WTC11 (cell line): ENCODE data around the gene ZC3H12A. TPM values are rescaled to one million over a fixed set of nuclear protein-coding genes. Genes with fewer than 3 reads are reported as not detected.

Experiments
- ATAC-seq: fragments of 200-7000 bp; cut with Tn5 transposase; 2 replicates; pipeline ENCODE4 v1.10.0; 2021; ENCODE audit warnings: mild to moderate bottlenecking, moderate library complexity
- CTCF ChIA-PET: fragments of 300-600 bp; sonication (Branson Sonifier 250); formaldehyde crosslinking; loops from one replicate; lab custom pipeline; 2021; ENCODE audit warnings: antibody characterized with exemption; lab: Charles Lee
- POLR2A ChIA-PET: fragments of 350-600 bp; sonication (Branson Sonifier 250); formaldehyde crosslinking; loops from one replicate; lab custom pipeline; 2021; ENCODE audit warnings: antibody characterized with exemption; lab: Charles Lee
- DNase-seq: peaks from one replicate; pipeline ENCODE4 v3.0.0; 2021; ENCODE audit warnings: low spot score
- H3K27ac Mint-ChIP-seq: 2 replicates; pipeline ENCODE4 v1.8.0; 2021; ENCODE audit warnings: mixed read lengths
- H3K27me3 Mint-ChIP-seq: 2 replicates; pipeline ENCODE4 v1.8.0; 2021; ENCODE audit warnings: low read depth, mild to moderate bottlenecking, moderate library complexity, mixed read lengths
- H3K36me3 Mint-ChIP-seq: 2 replicates; pipeline ENCODE4 v1.8.0; 2021; ENCODE audit warnings: mixed read lengths
- H3K4me1 Mint-ChIP-seq: 2 replicates; pipeline ENCODE4 v1.8.0; 2022; ENCODE audit warnings: mixed read lengths
- H3K4me3 Mint-ChIP-seq: 2 replicates; pipeline ENCODE4 v1.8.0; 2021; ENCODE audit warnings: mild to moderate bottlenecking, moderate library complexity, mixed read lengths
- H3K9me3 Mint-ChIP-seq: 2 replicates; pipeline ENCODE4 v1.8.0; 2021; ENCODE audit warnings: mixed read lengths
- ATF1 ChIP-seq: sonication (generic); formaldehyde crosslinking; IDR thresholded peaks from 2 replicates; pipeline ENCODE4 v1.8.1; 2023; ENCODE audit warnings: mild to moderate bottlenecking, moderate library complexity, missing genetic modification reagents
- CREM ChIP-seq: sonication (generic); formaldehyde crosslinking; IDR thresholded peaks from 2 replicates; pipeline ENCODE4 v1.8.1; 2022; ENCODE audit warnings: mild to moderate bottlenecking, missing genetic modification reagents, moderate library complexity
- CTCF ChIP-seq: fragments of 200-600 bp; IDR thresholded peaks from 2 replicates; pipeline ENCODE4 v1.8.0; 2022; ENCODE audit warnings: antibody characterized with exemption
- ELF4 ChIP-seq: sonication (generic); formaldehyde crosslinking; IDR thresholded peaks from 2 replicates; pipeline ENCODE4 v1.8.1; 2022; ENCODE audit warnings: low read depth, mild to moderate bottlenecking, moderate library complexity, missing genetic modification reagents
- FOXK1 ChIP-seq: sonication (generic); formaldehyde crosslinking; IDR thresholded peaks from 2 replicates; pipeline ENCODE4 v1.8.0; 2022; ENCODE audit warnings: mild to moderate bottlenecking, moderate library complexity, missing genetic modification reagents
- GTF2I ChIP-seq: fragments of 250-450 bp; sonication (Bioruptor Pico); conservative IDR thresholded peaks from 2 replicates; pipeline ENCODE4 v1.4.0; 2021; ENCODE audit warnings: mild to moderate bottlenecking
- HMGA2 ChIP-seq: fragments of 250-450 bp; sonication (Bioruptor Pico); IDR thresholded peaks from 2 replicates; pipeline ENCODE4 v1.4.0; 2021; ENCODE audit warnings: mild to moderate bottlenecking, moderate library complexity
- IRF2 ChIP-seq: sonication (generic); formaldehyde crosslinking; IDR thresholded peaks from 2 replicates; pipeline ENCODE4 v1.8.0; 2022; ENCODE audit warnings: low read depth, missing genetic modification reagents, borderline replicate concordance
- KAT7 ChIP-seq: sonication (generic); formaldehyde crosslinking; IDR thresholded peaks from 2 replicates; pipeline ENCODE4 v1.8.1; 2023; ENCODE audit warnings: missing genetic modification reagents, mild to moderate bottlenecking, borderline replicate concordance
- NFE2L1 ChIP-seq: sonication (generic); formaldehyde crosslinking; IDR thresholded peaks from 2 replicates; pipeline ENCODE4 v1.8.1; 2023; ENCODE audit warnings: missing genetic modification reagents
- NFYB ChIP-seq: sonication (generic); formaldehyde crosslinking; conservative IDR thresholded peaks from 2 replicates; pipeline ENCODE4 v1.8.0; 2022; ENCODE audit warnings: low read depth, missing genetic modification reagents
- OVOL2 ChIP-seq: fragments of 250-450 bp; sonication (Bioruptor Pico); IDR thresholded peaks from 2 replicates; pipeline ENCODE4 v1.9.0; 2021; ENCODE audit warnings: mild to moderate bottlenecking, borderline replicate concordance
- SMAD4 ChIP-seq: sonication (generic); formaldehyde crosslinking; IDR thresholded peaks from 2 replicates; pipeline ENCODE4 v1.8.0; 2022; ENCODE audit warnings: mild to moderate bottlenecking, missing genetic modification reagents
- SP1 ChIP-seq: sonication (generic); formaldehyde crosslinking; conservative IDR thresholded peaks from 2 replicates; pipeline ENCODE4 v1.8.1; 2022; ENCODE audit warnings: missing genetic modification reagents
- TEAD1 ChIP-seq: sonication (generic); formaldehyde crosslinking; IDR thresholded peaks from 2 replicates; pipeline ENCODE4 v1.8.0; 2022; ENCODE audit warnings: mild to moderate bottlenecking, missing genetic modification reagents
- TEAD4 ChIP-seq: sonication (generic); formaldehyde crosslinking; IDR thresholded peaks from 2 replicates; pipeline ENCODE4 v1.8.0; 2022; ENCODE audit warnings: mild to moderate bottlenecking, missing genetic modification reagents
- TP53 ChIP-seq: sonication (generic); formaldehyde crosslinking; IDR thresholded peaks from 2 replicates; pipeline ENCODE4 v1.8.1; 2023; ENCODE audit warnings: mild to moderate bottlenecking, missing genetic modification reagents
- ZNF219 ChIP-seq: sonication (generic); formaldehyde crosslinking; IDR thresholded peaks from 2 replicates; pipeline ENCODE4 v1.8.0; 2023; ENCODE audit warnings: missing genetic modification reagents, mild to moderate bottlenecking, borderline replicate concordance
- ZNF671 ChIP-seq: fragments of 250-450 bp; sonication (Bioruptor Pico); IDR thresholded peaks from 2 replicates; pipeline ENCODE4 v1.8.0; 2021; ENCODE audit warnings: mild to moderate bottlenecking
- total RNA-seq: library from RNA; stranded (reverse); gene quantifications from 3 replicates; pipeline ENCODE4 v1.2.3, GENCODE V29; 2021
- TF ChIP-seq, protein P1 (sequence below): sonication (generic); formaldehyde crosslinking; conservative IDR thresholded peaks from 2 replicates; pipeline ENCODE4 v1.8.1; 2023; ENCODE audit warnings: mild to moderate bottlenecking, low read depth, missing genetic modification reagents, moderate library complexity
- TF ChIP-seq, protein P2 (sequence below): sonication (generic); formaldehyde crosslinking; conservative IDR thresholded peaks from 2 replicates; pipeline ENCODE4 v1.8.1; 2022; ENCODE audit warnings: mild to moderate bottlenecking, missing genetic modification reagents
- TF ChIP-seq, protein P3 (sequence below): sonication (generic); formaldehyde crosslinking; IDR thresholded peaks from 2 replicates; pipeline ENCODE4 v1.8.0; 2022; ENCODE audit warnings: mild to moderate bottlenecking, missing genetic modification reagents
- TF ChIP-seq, protein P4 (sequence below): sonication (generic); formaldehyde crosslinking; IDR thresholded peaks from 2 replicates; pipeline ENCODE4 v1.8.0; 2023; ENCODE audit warnings: missing genetic modification reagents, mild to moderate bottlenecking, borderline replicate concordance
- TF ChIP-seq, protein P5 (sequence below): sonication (generic); formaldehyde crosslinking; IDR thresholded peaks from 2 replicates; pipeline ENCODE4 v1.8.0; 2022; ENCODE audit warnings: mild to moderate bottlenecking, missing genetic modification reagents

ZC3H12A gene
- total RNA-seq, 1 experiment from 2014 or later: 10.9 TPM

GRCh38 chr1:37442644-37443043 is 31.7 kb upstream of the ZC3H12A start (continued):
- TF ChIP-seq, protein P1, sequence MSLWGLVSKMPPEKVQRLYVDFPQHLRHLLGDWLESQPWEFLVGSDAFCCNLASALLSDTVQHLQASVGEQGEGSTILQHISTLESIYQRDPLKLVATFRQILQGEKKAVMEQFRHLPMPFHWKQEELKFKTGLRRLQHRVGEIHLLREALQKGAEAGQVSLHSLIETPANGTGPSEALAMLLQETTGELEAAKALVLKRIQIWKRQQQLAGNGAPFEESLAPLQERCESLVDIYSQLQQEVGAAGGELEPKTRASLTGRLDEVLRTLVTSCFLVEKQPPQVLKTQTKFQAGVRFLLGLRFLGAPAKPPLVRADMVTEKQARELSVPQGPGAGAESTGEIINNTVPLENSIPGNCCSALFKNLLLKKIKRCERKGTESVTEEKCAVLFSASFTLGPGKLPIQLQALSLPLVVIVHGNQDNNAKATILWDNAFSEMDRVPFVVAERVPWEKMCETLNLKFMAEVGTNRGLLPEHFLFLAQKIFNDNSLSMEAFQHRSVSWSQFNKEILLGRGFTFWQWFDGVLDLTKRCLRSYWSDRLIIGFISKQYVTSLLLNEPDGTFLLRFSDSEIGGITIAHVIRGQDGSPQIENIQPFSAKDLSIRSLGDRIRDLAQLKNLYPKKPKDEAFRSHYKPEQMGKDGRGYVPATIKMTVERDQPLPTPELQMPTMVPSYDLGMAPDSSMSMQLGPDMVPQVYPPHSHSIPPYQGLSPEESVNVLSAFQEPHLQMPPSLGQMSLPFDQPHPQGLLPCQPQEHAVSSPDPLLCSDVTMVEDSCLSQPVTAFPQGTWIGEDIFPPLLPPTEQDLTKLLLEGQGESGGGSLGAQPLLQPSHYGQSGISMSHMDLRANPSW (CRISPR knock-in tag): no peak
- TF ChIP-seq OVOL2 (CRISPR knock-in tag) (no peak), HMGA2 (no peak)

DNA sequence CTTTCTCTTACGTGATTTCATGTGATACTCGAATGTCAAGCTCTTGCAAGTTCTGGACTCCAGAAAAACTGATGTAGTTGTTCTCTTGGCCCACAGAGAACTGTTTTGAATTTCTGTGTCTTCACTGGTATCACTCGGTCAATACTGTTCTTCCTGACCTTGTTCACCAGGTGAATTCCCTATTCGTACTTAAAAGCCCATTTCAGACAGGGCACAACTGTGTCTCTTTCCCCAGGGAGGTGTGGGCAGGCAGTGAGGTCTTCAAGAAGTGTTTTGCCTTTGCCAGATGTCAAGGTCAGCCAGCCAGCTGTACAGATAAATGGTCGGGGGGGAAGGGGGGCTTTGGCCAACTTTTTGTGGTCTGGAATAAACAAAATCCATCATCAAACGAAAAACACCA is 27.5 kb upstream of the ZC3H12A start:
- no peak for ATAC-seq

DNA sequence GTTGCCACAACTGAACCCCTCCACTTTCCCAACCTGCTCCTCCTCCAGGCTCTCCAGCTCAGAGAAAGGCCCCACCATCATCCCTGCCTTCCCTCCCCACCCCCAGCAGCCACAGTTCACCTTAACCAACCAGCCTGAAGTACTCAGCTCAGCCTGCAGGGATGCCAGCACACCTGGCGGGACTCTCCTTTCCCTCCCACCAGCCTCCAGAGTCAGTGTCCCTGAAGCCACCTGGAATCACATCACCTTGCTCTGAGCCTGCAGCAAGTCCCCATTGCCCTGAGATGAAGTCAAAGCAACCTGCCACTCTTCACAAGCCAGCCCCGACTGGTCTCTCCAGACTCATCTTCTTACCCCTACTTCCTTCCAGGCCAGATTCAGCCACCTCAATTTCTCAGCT is 26.2 kb upstream of the ZC3H12A start:
- peaks cover 14% of the 10 kb centered on the region for H3K27me3 Mint-ChIP-seq
- DNase-seq: no peak
- no peak for TF ChIP-seq NFE2L1 (CRISPR knock-in tag)
- TF ChIP-seq TEAD4 (CRISPR knock-in tag): no peak
- no peak for TF ChIP-seq SMAD4 (CRISPR knock-in tag)
- no peak for TF ChIP-seq ELF4
- TF ChIP-seq, protein P2, sequence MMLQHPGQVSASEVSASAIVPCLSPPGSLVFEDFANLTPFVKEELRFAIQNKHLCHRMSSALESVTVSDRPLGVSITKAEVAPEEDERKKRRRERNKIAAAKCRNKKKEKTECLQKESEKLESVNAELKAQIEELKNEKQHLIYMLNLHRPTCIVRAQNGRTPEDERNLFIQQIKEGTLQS (CRISPR knock-in tag): no peak
- TF ChIP-seq, protein P3, sequence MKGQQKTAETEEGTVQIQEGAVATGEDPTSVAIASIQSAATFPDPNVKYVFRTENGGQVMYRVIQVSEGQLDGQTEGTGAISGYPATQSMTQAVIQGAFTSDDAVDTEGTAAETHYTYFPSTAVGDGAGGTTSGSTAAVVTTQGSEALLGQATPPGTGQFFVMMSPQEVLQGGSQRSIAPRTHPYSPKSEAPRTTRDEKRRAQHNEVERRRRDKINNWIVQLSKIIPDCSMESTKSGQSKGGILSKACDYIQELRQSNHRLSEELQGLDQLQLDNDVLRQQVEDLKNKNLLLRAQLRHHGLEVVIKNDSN (CRISPR knock-in tag): no peak
- TF ChIP-seq TEAD1 (CRISPR knock-in tag): no peak
- no peak for TF ChIP-seq IRF2 (CRISPR knock-in tag)
- TF ChIP-seq ZNF219 (CRISPR knock-in tag): no peak
- TF ChIP-seq TP53 (CRISPR knock-in tag): no peak
- no peak for TF ChIP-seq ATF1 (CRISPR knock-in tag)
- TF ChIP-seq SP1 (CRISPR knock-in tag): no peak
- TF ChIP-seq ZNF671 (CRISPR knock-in tag): no peak
- no peak for TF ChIP-seq FOXK1
- TF ChIP-seq, protein P4, sequence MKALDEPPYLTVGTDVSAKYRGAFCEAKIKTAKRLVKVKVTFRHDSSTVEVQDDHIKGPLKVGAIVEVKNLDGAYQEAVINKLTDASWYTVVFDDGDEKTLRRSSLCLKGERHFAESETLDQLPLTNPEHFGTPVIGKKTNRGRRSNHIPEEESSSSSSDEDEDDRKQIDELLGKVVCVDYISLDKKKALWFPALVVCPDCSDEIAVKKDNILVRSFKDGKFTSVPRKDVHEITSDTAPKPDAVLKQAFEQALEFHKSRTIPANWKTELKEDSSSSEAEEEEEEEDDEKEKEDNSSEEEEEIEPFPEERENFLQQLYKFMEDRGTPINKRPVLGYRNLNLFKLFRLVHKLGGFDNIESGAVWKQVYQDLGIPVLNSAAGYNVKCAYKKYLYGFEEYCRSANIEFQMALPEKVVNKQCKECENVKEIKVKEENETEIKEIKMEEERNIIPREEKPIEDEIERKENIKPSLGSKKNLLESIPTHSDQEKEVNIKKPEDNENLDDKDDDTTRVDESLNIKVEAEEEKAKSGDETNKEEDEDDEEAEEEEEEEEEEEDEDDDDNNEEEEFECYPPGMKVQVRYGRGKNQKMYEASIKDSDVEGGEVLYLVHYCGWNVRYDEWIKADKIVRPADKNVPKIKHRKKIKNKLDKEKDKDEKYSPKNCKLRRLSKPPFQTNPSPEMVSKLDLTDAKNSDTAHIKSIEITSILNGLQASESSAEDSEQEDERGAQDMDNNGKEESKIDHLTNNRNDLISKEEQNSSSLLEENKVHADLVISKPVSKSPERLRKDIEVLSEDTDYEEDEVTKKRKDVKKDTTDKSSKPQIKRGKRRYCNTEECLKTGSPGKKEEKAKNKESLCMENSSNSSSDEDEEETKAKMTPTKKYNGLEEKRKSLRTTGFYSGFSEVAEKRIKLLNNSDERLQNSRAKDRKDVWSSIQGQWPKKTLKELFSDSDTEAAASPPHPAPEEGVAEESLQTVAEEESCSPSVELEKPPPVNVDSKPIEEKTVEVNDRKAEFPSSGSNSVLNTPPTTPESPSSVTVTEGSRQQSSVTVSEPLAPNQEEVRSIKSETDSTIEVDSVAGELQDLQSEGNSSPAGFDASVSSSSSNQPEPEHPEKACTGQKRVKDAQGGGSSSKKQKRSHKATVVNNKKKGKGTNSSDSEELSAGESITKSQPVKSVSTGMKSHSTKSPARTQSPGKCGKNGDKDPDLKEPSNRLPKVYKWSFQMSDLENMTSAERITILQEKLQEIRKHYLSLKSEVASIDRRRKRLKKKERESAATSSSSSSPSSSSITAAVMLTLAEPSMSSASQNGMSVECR (CRISPR knock-in tag): no peak
- no peak for TF ChIP-seq OVOL2 (CRISPR knock-in tag)

More for the DNA sequence above, 27.5 kb upstream of the ZC3H12A start:
- Mint-ChIP-seq H3K27me3 (peaks cover 28% of the 10 kb centered on the region), H3K4me3 (no peak overlapping the region), H3K36me3 (no peaks in the 10 kb centered on the region), H3K4me1 (peaks cover 44% of the 10 kb centered on the region), H3K27ac (no peak overlapping the region), H3K9me3 (no peaks in the 10 kb centered on the region)
- CTCF ChIA-PET: interaction anchor here (1.1 to 1.7 kb wide), 2 partner anchors 41 to 62 kb away, joined by 3 to 4 read pairs; no protein-coding TSS in a partner anchor
- POLR2A ChIA-PET: no interaction called here
- TF ChIP-seq SMAD4 (CRISPR knock-in tag) (no peak), GTF2I (CRISPR knock-in tag) (no peak), HMGA2 (no peak), CREM (no peak), CTCF (no peak), KAT7 (CRISPR knock-in tag) (no peak), NFYB (CRISPR knock-in tag) (no peak)
- TF ChIP-seq, protein P5, sequence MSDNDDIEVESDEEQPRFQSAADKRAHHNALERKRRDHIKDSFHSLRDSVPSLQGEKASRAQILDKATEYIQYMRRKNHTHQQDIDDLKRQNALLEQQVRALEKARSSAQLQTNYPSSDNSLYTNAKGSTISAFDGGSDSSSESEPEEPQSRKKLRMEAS: no peak
- no peak for DNase-seq

More for the DNA sequence above, 26.2 kb upstream of the ZC3H12A start:
- peak; percentile 51 for ATAC-seq
- H3K9me3 Mint-ChIP-seq: no peaks in the 10 kb centered on the region
- no peaks in the 10 kb centered on the region for H3K36me3 Mint-ChIP-seq
- H3K4me3 Mint-ChIP-seq: no peak overlapping the region
- POLR2A ChIA-PET: interaction anchor here (0.6 kb wide), 1 partner anchor 1013 kb away, joined by 3 read pairs; no protein-coding TSS in a partner anchor
- CTCF ChIA-PET: interaction anchor here (0.9 to 14.1 kb wide), 12 partner anchors 10 to 857 kb away, joined by 3 to 279 read pairs (median 6); no protein-coding TSS in a partner anchor
- H3K4me1 Mint-ChIP-seq: peaks cover 56% of the 10 kb centered on the region
- no peak overlapping the region for H3K27ac Mint-ChIP-seq
